ENCODE results near the gene FXYD7.

The FXYD7 gene

GRCh38 chr19:35130761-35131720, 12.0 kb upstream of the FXYD7 start:
- H3K4me3 ChIP-seq (ENCODE audit: low read depth, low read length, poor library complexity, severe bottlenecking) = no peak overlapping the region
- H3K79me2 ChIP-seq (ENCODE audit: insufficient read depth, low read length) = no peaks in the 10 kb centered on the region
- no peak overlapping the region for H3K9ac ChIP-seq (ENCODE audit: low read length)
- no peaks in the 10 kb centered on the region for H3F3A ChIP-seq (ENCODE audit: insufficient read depth, low read length)
- H3K9me3 ChIP-seq (ENCODE audit: low read length) = no peaks in the 10 kb centered on the region
- H4K20me1 ChIP-seq (ENCODE audit: insufficient read depth, low read length) = no peaks in the 10 kb centered on the region
- no peak overlapping the region for H2AFZ ChIP-seq (ENCODE audit: low read length)
- no peak overlapping the region for H3K4me2 ChIP-seq (ENCODE audit: low read length)
- no peak overlapping the region for H3K27ac ChIP-seq (ENCODE audit: low read depth, low read length, poor library complexity, severe bottlenecking)
- no peaks in the 10 kb centered on the region for H3K9me2 ChIP-seq (ENCODE audit: low read depth, low read length)
- H3K4me1 ChIP-seq (ENCODE audit: insufficient read depth, low read length, severe bottlenecking) = no peaks in the 10 kb centered on the region
- H3K36me3 ChIP-seq (ENCODE audit: insufficient read depth, low read length) = no peaks in the 10 kb centered on the region
- no peaks in the 10 kb centered on the region; the same call in 1 of the 2 replicates for H3K27me3 ChIP-seq (ENCODE audit: insufficient read depth, low read length)
- no peak for TF ChIP-seq EZH2 (IDR thresholded peaks at IDR 0.05; ENCODE audit: borderline replicate concordance, low read length)
- TF ChIP-seq, protein P1, sequence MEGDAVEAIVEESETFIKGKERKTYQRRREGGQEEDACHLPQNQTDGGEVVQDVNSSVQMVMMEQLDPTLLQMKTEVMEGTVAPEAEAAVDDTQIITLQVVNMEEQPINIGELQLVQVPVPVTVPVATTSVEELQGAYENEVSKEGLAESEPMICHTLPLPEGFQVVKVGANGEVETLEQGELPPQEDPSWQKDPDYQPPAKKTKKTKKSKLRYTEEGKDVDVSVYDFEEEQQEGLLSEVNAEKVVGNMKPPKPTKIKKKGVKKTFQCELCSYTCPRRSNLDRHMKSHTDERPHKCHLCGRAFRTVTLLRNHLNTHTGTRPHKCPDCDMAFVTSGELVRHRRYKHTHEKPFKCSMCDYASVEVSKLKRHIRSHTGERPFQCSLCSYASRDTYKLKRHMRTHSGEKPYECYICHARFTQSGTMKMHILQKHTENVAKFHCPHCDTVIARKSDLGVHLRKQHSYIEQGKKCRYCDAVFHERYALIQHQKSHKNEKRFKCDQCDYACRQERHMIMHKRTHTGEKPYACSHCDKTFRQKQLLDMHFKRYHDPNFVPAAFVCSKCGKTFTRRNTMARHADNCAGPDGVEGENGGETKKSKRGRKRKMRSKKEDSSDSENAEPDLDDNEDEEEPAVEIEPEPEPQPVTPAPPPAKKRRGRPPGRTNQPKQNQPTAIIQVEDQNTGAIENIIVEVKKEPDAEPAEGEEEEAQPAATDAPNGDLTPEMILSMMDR (IDR thresholded peaks at IDR 0.05; ENCODE audit: low read length) = no peak

DNA sequence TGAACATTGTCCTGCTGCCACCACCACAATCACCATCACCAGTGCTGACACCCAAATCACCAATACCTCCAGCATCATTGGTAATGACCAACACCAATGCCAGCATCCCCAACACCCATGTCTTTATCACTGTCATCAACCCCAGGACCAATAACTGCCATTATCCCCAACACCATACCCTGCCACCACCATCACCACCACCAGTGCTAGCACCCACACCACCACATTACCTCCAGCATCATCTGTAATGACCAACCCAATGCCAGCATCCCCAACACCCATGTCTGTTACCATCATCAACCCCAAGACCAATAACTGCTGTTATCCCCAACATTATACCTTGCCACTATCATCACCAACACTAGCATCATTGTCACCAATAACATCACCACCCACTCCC, 10.8 kb upstream of the FXYD7 start:
- no peaks in the 10 kb centered on the region for H3K79me2 ChIP-seq (ENCODE audit: insufficient read depth, low read length)
- H3K4me2 ChIP-seq (ENCODE audit: low read length) = no peak overlapping the region
- H3K9me3 ChIP-seq (ENCODE audit: low read length) = no peaks in the 10 kb centered on the region
- H3K9ac ChIP-seq (ENCODE audit: low read length) = no peak overlapping the region
- no peak overlapping the region for H3K27ac ChIP-seq (ENCODE audit: low read depth, low read length, poor library complexity, severe bottlenecking)
- H3F3A ChIP-seq (ENCODE audit: insufficient read depth, low read length) = no peaks in the 10 kb centered on the region
- TF ChIP-seq EZH2 (IDR thresholded peaks at IDR 0.05; ENCODE audit: borderline replicate concordance, low read length) = no peak
- TF ChIP-seq, protein P1 (IDR thresholded peaks at IDR 0.05; ENCODE audit: low read length) = no peak
- no peaks in the 10 kb centered on the region for H3K4me1 ChIP-seq (ENCODE audit: insufficient read depth, low read length, severe bottlenecking)
- H2AFZ ChIP-seq (ENCODE audit: low read length) = no peak overlapping the region
- no peaks in the 10 kb centered on the region for H3K36me3 ChIP-seq (ENCODE audit: insufficient read depth, low read length)
- no peaks in the 10 kb centered on the region for H3K9me2 ChIP-seq (ENCODE audit: low read depth, low read length)
- H4K20me1 ChIP-seq (ENCODE audit: insufficient read depth, low read length) = no peaks in the 10 kb centered on the region
- H3K27me3 ChIP-seq (ENCODE audit: insufficient read depth, low read length) = no peaks in the 10 kb centered on the region; the same call in 1 of the 2 replicates
- no peak overlapping the region for H3K4me3 ChIP-seq (ENCODE audit: low read depth, low read length, poor library complexity, severe bottlenecking)

DNA sequence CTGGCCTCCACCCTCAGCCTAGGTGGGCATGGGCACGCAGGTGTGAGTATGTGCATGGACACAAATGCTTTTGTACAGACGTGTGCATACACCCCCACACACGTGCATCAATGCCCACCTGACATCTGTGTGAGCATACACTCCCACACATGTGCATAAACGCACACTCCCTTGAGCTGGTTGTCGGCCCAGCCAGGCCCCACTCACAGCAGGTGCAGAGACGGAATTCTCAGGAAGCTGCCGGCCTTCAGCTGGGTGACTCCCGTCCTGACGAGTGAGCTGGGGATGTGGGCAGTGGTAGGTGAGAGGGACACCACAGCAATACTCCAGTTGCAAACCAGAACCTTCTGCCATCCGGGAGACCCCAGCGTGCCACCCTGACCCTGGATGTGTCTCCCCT, 9.2 kb upstream of the FXYD7 start:
- H3K9ac ChIP-seq (ENCODE audit: low read length) = no peak overlapping the region
- H3K9me3 ChIP-seq (ENCODE audit: low read length) = no peaks in the 10 kb centered on the region
- no peak for TF ChIP-seq EZH2 (IDR thresholded peaks at IDR 0.05; ENCODE audit: borderline replicate concordance, low read length)
- TF ChIP-seq, protein P1 (IDR thresholded peaks at IDR 0.05; ENCODE audit: low read length) = no peak
- H3K36me3 ChIP-seq (ENCODE audit: insufficient read depth, low read length) = no peaks in the 10 kb centered on the region
- no peaks in the 10 kb centered on the region; the same call in 1 of the 2 replicates for H3K27me3 ChIP-seq (ENCODE audit: insufficient read depth, low read length)
- no peaks in the 10 kb centered on the region for H3K9me2 ChIP-seq (ENCODE audit: low read depth, low read length)
- no peaks in the 10 kb centered on the region for H3K79me2 ChIP-seq (ENCODE audit: insufficient read depth, low read length)
- H3K27ac ChIP-seq (ENCODE audit: low read depth, low read length, poor library complexity, severe bottlenecking) = no peak overlapping the region
- H3K4me3 ChIP-seq (ENCODE audit: low read depth, low read length, poor library complexity, severe bottlenecking) = no peak overlapping the region
- no peaks in the 10 kb centered on the region for H4K20me1 ChIP-seq (ENCODE audit: insufficient read depth, low read length)
- no peak overlapping the region for H2AFZ ChIP-seq (ENCODE audit: low read length)
- H3K4me1 ChIP-seq (ENCODE audit: insufficient read depth, low read length, severe bottlenecking) = no peaks in the 10 kb centered on the region
- no peak overlapping the region for H3K4me2 ChIP-seq (ENCODE audit: low read length)
- H3F3A ChIP-seq (ENCODE audit: insufficient read depth, low read length) = no peaks in the 10 kb centered on the region

Data from OCI-LY1 (cell line).